K562 (cell line): Measurements from ENCODE around the gene NOL4L. TPM values are rescaled to one million over a fixed set of nuclear protein-coding genes. Genes with fewer than 3 reads are reported as not detected.
A peak's percentile ranks its signal among the peaks of the same experiment; 100 is the strongest.

ENCODE experiments used
- CHAMP1 ChIP-seq: fragments of 450-650 bp; IDR thresholded peaks from 2 replicates; pipeline ENCODE4 v1.6.1; 2016; ENCODE audit warnings: mild to moderate bottlenecking
- CREB3L1 ChIP-seq: fragments of 450-650 bp; IDR thresholded peaks from 2 replicates; pipeline ENCODE4 v1.6.1; 2014; ENCODE audit warnings: low read depth, mild to moderate bottlenecking, moderate library complexity, borderline replicate concordance
- DDX20 ChIP-seq: fragments of 450-650 bp; IDR thresholded peaks from 2 replicates; pipeline ENCODE4 v1.6.1; 2016; ENCODE audit warnings: missing genetic modification characterization, low read depth, mild to moderate bottlenecking, missing compliant biosample characterization, moderate library complexity
- GABPB2 ChIP-seq: fragments of 250-450 bp; sonication (Bioruptor Pico); conservative IDR thresholded peaks from 2 replicates; pipeline ENCODE4 v1.5.1; 2021; ENCODE audit warnings: mild to moderate bottlenecking
- GATAD2B ChIP-seq: fragments of 450-650 bp; IDR thresholded peaks from 2 replicates; pipeline ENCODE4 v1.6.1; 2017; ENCODE audit warnings: mild to moderate bottlenecking, borderline replicate concordance
- HEY1 ChIP-seq: fragments of 250-450 bp; sonication (Bioruptor Pico); IDR thresholded peaks from 2 replicates; pipeline ENCODE4 v1.5.0; 2020; ENCODE audit warnings: mild to moderate bottlenecking, moderate library complexity, borderline replicate concordance
- JUNB ChIP-seq: fragments of 450-650 bp; formaldehyde crosslinking; conservative IDR thresholded peaks from 2 replicates; pipeline ENCODE4 v1.4.0; 2020; ENCODE audit warnings: mild to moderate bottlenecking
- MAFF ChIP-seq: IDR thresholded peaks from 2 replicates; pipeline ENCODE4 v1.6.1; 2012; ENCODE audit warnings: low read length, improper control_type of control experiment
- MCM2 ChIP-seq: fragments of 450-650 bp; IDR thresholded peaks from 2 replicates; pipeline ENCODE4 v1.6.1; 2017; ENCODE audit warnings: low read depth, mild to moderate bottlenecking
- MLX ChIP-seq, 2 experiments: fragments of 450-650 bp in 1 of 2; sonication (generic) in 1 of 2; formaldehyde crosslinking; conservative IDR thresholded peaks; 2 replicates each; pipeline versions ENCODE4 v1.4.0 to v1.8.1; 2020 to 2022; ENCODE audit warnings: mild to moderate bottlenecking in 1 of 2, missing genetic modification reagents in 1 of 2
- NBN ChIP-seq: fragments of 450-650 bp; IDR thresholded peaks from 2 replicates; pipeline ENCODE4 v1.6.1; 2016; ENCODE audit warnings: low read depth, mild to moderate bottlenecking
- NCOA4 ChIP-seq: fragments of 450-650 bp; IDR thresholded peaks from 2 replicates; pipeline ENCODE4 v1.6.1; 2018; ENCODE audit warnings: mild to moderate bottlenecking; ENCODE audit not compliant: partially characterized antibody
- NEUROD1 ChIP-seq: fragments of 150-350 bp; IDR thresholded peaks from 2 replicates; pipeline ENCODE4 v1.6.1; 2014; ENCODE audit warnings: borderline replicate concordance, low read length, low read depth; ENCODE audit not compliant: partially characterized antibody
- NR2C2 ChIP-seq, 2 experiments: fragments of 200-800 bp in 1 of 2; sonication (Bioruptor generic) in 1 of 2; sonication (generic) in 1 of 2; formaldehyde crosslinking in 1 of 2; IDR thresholded peaks; 2 replicates each; pipeline versions ENCODE4 v1.6.1 to v1.8.0; 2016 to 2022; ENCODE audit warnings: mild to moderate bottlenecking in 1 of 2, missing compliant biosample characterization in 1 of 2, missing genetic modification characterization in 1 of 2, missing genetic modification reagents in 1 of 2
- PYGO2 ChIP-seq: fragments of 450-650 bp; IDR thresholded peaks from 2 replicates; pipeline ENCODE4 v1.6.1; 2016; ENCODE audit warnings: mild to moderate bottlenecking, missing genetic modification characterization, moderate library complexity, missing compliant biosample characterization
- RBM25 ChIP-seq: fragments of 200-400 bp; formaldehyde crosslinking; IDR thresholded peaks from 2 replicates; pipeline ENCODE4 v1.6.1; 2018; ENCODE audit warnings: low read length, low read depth, moderate library complexity; ENCODE audit not compliant: severe bottlenecking
- SMARCA4 ChIP-seq: fragments of 450-650 bp; IDR thresholded peaks from 2 replicates; pipeline ENCODE4 v1.6.1; 2016
- TAL1 ChIP-seq: fragments of 450-650 bp; IDR thresholded peaks from 2 replicates; pipeline ENCODE4 v1.6.1; 2016; ENCODE audit warnings: mild to moderate bottlenecking
- TCF7L2 ChIP-seq: fragments of 150-350 bp; IDR thresholded peaks from 2 replicates; pipeline ENCODE4 v1.6.1; 2016; ENCODE audit warnings: low read depth, mild to moderate bottlenecking, low read length, moderate library complexity
- TSC22D4 ChIP-seq: fragments of 450-650 bp; IDR thresholded peaks from 2 replicates; pipeline ENCODE4 v1.6.1; 2016; ENCODE audit warnings: missing genetic modification characterization, missing biosample characterization, control low read depth
- ZNF121 ChIP-seq: sonication (generic); formaldehyde crosslinking; conservative IDR thresholded peaks from 2 replicates; pipeline ENCODE4 v1.8.0; 2022; ENCODE audit warnings: missing genetic modification reagents
- ZNF175 ChIP-seq: fragments of 200-800 bp; sonication (Bioruptor generic); IDR thresholded peaks from 2 replicates; pipeline ENCODE4 v1.6.1; 2016; ENCODE audit warnings: low read depth, mild to moderate bottlenecking, missing genetic modification characterization, missing compliant biosample characterization
- polyA plus RNA-seq, 8 experiments: library from polyadenylated mRNA; depleted of rRNA in 4 of 8; stranded (reverse) in 5 of 8; unstranded in 3 of 8; fragments of >200 nt; fragmentation: Nextera tagmentation in 2 of 8; fragmentation: Illumina TruSeq in 1 of 8; extraction: Ambion mirVana in 2 of 8; extraction: Trizol in 1 of 8; gene quantifications; 2 replicates each; pipeline versions ENCODE4 v1.2.1 to v1.2.3, GENCODE V29; 2011 to 2014; ENCODE audit warnings: inconsistent platforms in 1 of 8, missing spikeins in 1 of 8
- total RNA-seq, 7 experiments: library from RNA; depleted of rRNA in 6 of 7; stranded (reverse); fragments of >200 nt in 6 of 7; fragmentation: Illumina TruSeq in 2 of 7; extraction: Trizol in 2 of 7; gene quantifications; 2 replicates each; pipeline versions ENCODE4 v1.2.1 to v1.2.3, GENCODE V29; 2011 to 2021; ENCODE audit warnings: low replicate concordance in 1 of 7
- TF ChIP-seq, protein P1 (sequence below): fragments of 450-650 bp; formaldehyde crosslinking; IDR thresholded peaks from 2 replicates; pipeline ENCODE4 v1.4.0; 2022; ENCODE audit warnings: mild to moderate bottlenecking, moderate library complexity

Gene NOL4L
- total and polyA plus RNA-seq, 9 of the 15 experiments (the other 6 are each of a cell fraction or from before 2014, with no cell fraction given) = 5.1 to 36.2 (median 13.6) TPM

- TF ChIP-seq HEY1 (no peak), GATAD2B (no peak), ZNF121 (CRISPR knock-in tag) (no peak), RBM25 (no peak), NBN (0 out of 2 replicates have a peak, but pooled peaks have one; percentile 24), ZNF175 (CRISPR knock-in tag) (no peak), GABPB2 (no peak), NR2C2 (CRISPR knock-in tag; IDR thresholded peaks at IDR 0.05) (no peak), NR2C2 (tag; IDR thresholded peaks at IDR 0.05) (0 out of 2 replicates have a peak, but pooled peaks have one; percentile 5), MLX (CRISPR knock-in tag; conservative IDR thresholded peaks at IDR 0.05) (no peak), TAL1 (peak; percentile 61), TSC22D4 (no peak), DDX20 (tag) (no peak), NEUROD1 (no peak), CHAMP1 (no peak), TCF7L2 (no peak), NCOA4 (no peak), CREB3L1 (peak; percentile 50; the same call in 1 of the 2 replicates), JUNB (CRISPR knock-in tag) (no peak), PYGO2 (tag) (0 out of 2 replicates have a peak, but pooled peaks have one; percentile 4), MAFF (no peak), MCM2 (no peak), SMARCA4 (peak; percentile 60; the same call in 1 of the 2 replicates)
- TF ChIP-seq, protein P1, sequence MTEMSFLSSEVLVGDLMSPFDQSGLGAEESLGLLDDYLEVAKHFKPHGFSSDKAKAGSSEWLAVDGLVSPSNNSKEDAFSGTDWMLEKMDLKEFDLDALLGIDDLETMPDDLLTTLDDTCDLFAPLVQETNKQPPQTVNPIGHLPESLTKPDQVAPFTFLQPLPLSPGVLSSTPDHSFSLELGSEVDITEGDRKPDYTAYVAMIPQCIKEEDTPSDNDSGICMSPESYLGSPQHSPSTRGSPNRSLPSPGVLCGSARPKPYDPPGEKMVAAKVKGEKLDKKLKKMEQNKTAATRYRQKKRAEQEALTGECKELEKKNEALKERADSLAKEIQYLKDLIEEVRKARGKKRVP (CRISPR knock-in tag) = peak; percentile 78
These were observed 49.1 kb upstream of the NOL4L start (continued) for GRCh38 chr20:32634041-32634805.
